ENCODE results near the gene CLCNKA.
"Not testable (repeated sequence)": the region's sequence is repeated elsewhere in the genome, so short reads cannot be mapped to it uniquely, and the experiment has no call there.

Gene CLCNKA

GRCh38 chr1:16018749-16019643, 2.8 kb upstream of the CLCNKA start:
- DNase-seq (ENCODE audit: low read depth, low spot score), result no peak
- Histone ChIP-seq H3K27me3 (ENCODE audit: insufficient read depth, insufficient read length) (no peaks in the 10 kb centered on the region), H3K9me3 (ENCODE audit: insufficient read depth, low read length) (no peaks in the 10 kb centered on the region), H3K4me3 (ENCODE audit: insufficient read length, low read depth) (no peak overlapping the region), H3K9ac (ENCODE audit: insufficient read length, low read depth) (peak overlapping the region; percentile 50), H3K36me3 (ENCODE audit: insufficient read depth, insufficient read length, low read length) (no peaks in the 10 kb centered on the region), H3K4me1 (ENCODE audit: insufficient read depth, insufficient read length) (peaks cover 25% of the 10 kb centered on the region)
- TF ChIP-seq SUZ12 (IDR thresholded peaks at IDR 0.05; ENCODE audit: extremely low read depth, insufficient read depth, insufficient read length), result no peak
- TF ChIP-seq ZNF274 (IDR thresholded peaks at IDR 0.05; ENCODE audit: low read depth, low read length), result no peak
- TF ChIP-seq YY1 (IDR thresholded peaks at IDR 0.05; ENCODE audit: insufficient read depth, insufficient read length), result no peak

GRCh38 chr1:16019644-16020277, 2.1 kb upstream of the CLCNKA start:
- DNase-seq (ENCODE audit: low read depth, low spot score), result no peak
- Histone ChIP-seq H3K36me3 (ENCODE audit: insufficient read depth, insufficient read length, low read length) (no peaks in the 10 kb centered on the region), H3K27me3 (ENCODE audit: insufficient read depth, insufficient read length) (no peaks in the 10 kb centered on the region), H3K4me1 (ENCODE audit: insufficient read depth, insufficient read length) (peaks cover 20% of the 10 kb centered on the region), H3K9ac (ENCODE audit: insufficient read length, low read depth) (no peak overlapping the region), H3K4me3 (ENCODE audit: insufficient read length, low read depth) (no peak overlapping the region), H3K9me3 (ENCODE audit: insufficient read depth, low read length) (no peaks in the 10 kb centered on the region)
- TF ChIP-seq SUZ12 (IDR thresholded peaks at IDR 0.05; ENCODE audit: extremely low read depth, insufficient read depth, insufficient read length), result no peak
- no peak for TF ChIP-seq YY1 (IDR thresholded peaks at IDR 0.05; ENCODE audit: insufficient read depth, insufficient read length)
- no peak for TF ChIP-seq ZNF274 (IDR thresholded peaks at IDR 0.05; ENCODE audit: low read depth, low read length)

GRCh38 chr1:16020325-16020724, 1.5 kb upstream of the CLCNKA start:
- Histone ChIP-seq H3K9ac (ENCODE audit: insufficient read length, low read depth) (no peak overlapping the region), H3K4me1 (ENCODE audit: insufficient read depth, insufficient read length) (peaks cover 17% of the 10 kb centered on the region), H3K36me3 (ENCODE audit: insufficient read depth, insufficient read length, low read length) (no peaks in the 10 kb centered on the region), H3K9me3 (ENCODE audit: insufficient read depth, low read length) (no peaks in the 10 kb centered on the region), H3K27me3 (ENCODE audit: insufficient read depth, insufficient read length) (no peaks in the 10 kb centered on the region), H3K4me3 (ENCODE audit: insufficient read length, low read depth) (no peak overlapping the region)
- DNase-seq (ENCODE audit: low read depth, low spot score), result no peak
- TF ChIP-seq SUZ12 (IDR thresholded peaks at IDR 0.05; ENCODE audit: extremely low read depth, insufficient read depth, insufficient read length), result no peak
- no peak for TF ChIP-seq ZNF274 (IDR thresholded peaks at IDR 0.05; ENCODE audit: low read depth, low read length)
- no peak for TF ChIP-seq YY1 (IDR thresholded peaks at IDR 0.05; ENCODE audit: insufficient read depth, insufficient read length)

GRCh38 chr1:16020878-16021277, 958 bp upstream of the CLCNKA start:
- DNase-seq (ENCODE audit: low read depth, low spot score); H3K36me3 ChIP-seq (ENCODE audit: insufficient read depth, insufficient read length, low read length); H3K9ac ChIP-seq (ENCODE audit: insufficient read length, low read depth); H3K4me3 ChIP-seq (ENCODE audit: insufficient read length, low read depth); H3K9me3 ChIP-seq (ENCODE audit: insufficient read depth, low read length); H3K27me3 ChIP-seq (ENCODE audit: insufficient read depth, insufficient read length): not testable (repeated sequence)
- H3K4me1 ChIP-seq (ENCODE audit: insufficient read depth, insufficient read length), result peaks cover 17% of the 10 kb centered on the region

- Histone ChIP-seq H3K9ac (ENCODE audit: insufficient read length, low read depth) (no peak overlapping the region), H3K4me1 (ENCODE audit: insufficient read depth, insufficient read length) (peaks cover 14% of the 10 kb centered on the region), H3K27me3 (ENCODE audit: insufficient read depth, insufficient read length) (no peaks in the 10 kb centered on the region), H3K4me3 (ENCODE audit: insufficient read length, low read depth) (no peak overlapping the region), H3K36me3 (ENCODE audit: insufficient read depth, insufficient read length, low read length) (no peaks in the 10 kb centered on the region), H3K9me3 (ENCODE audit: insufficient read depth, low read length) (no peaks in the 10 kb centered on the region)
- TF ChIP-seq SUZ12 (IDR thresholded peaks at IDR 0.05; ENCODE audit: extremely low read depth, insufficient read depth, insufficient read length) (no peak), ZNF274 (IDR thresholded peaks at IDR 0.05; ENCODE audit: low read depth, low read length) (no peak), YY1 (IDR thresholded peaks at IDR 0.05; ENCODE audit: insufficient read depth, insufficient read length) (no peak)
- no peak for DNase-seq (ENCODE audit: low read depth, low spot score)
Measured at GRCh38 chr1:16022393-16022792, 557 bp downstream of the CLCNKA start.

GRCh38 chr1:16023050-16023653, 1.3 kb downstream of the CLCNKA start:
- DNase-seq (ENCODE audit: low read depth, low spot score), result no peak
- Histone ChIP-seq H3K27me3 (ENCODE audit: insufficient read depth, insufficient read length) (no peaks in the 10 kb centered on the region), H3K9me3 (ENCODE audit: insufficient read depth, low read length) (no peaks in the 10 kb centered on the region), H3K4me3 (ENCODE audit: insufficient read length, low read depth) (no peak overlapping the region), H3K4me1 (ENCODE audit: insufficient read depth, insufficient read length) (peaks cover 12% of the 10 kb centered on the region), H3K9ac (ENCODE audit: insufficient read length, low read depth) (no peak overlapping the region), H3K36me3 (ENCODE audit: insufficient read depth, insufficient read length, low read length) (no peaks in the 10 kb centered on the region)
- TF ChIP-seq SUZ12 (IDR thresholded peaks at IDR 0.05; ENCODE audit: extremely low read depth, insufficient read depth, insufficient read length), result no peak
- TF ChIP-seq YY1 (IDR thresholded peaks at IDR 0.05; ENCODE audit: insufficient read depth, insufficient read length), result no peak
- TF ChIP-seq ZNF274 (IDR thresholded peaks at IDR 0.05; ENCODE audit: low read depth, low read length), result no peak

GRCh38 chr1:16026302-16026701, 4.5 kb downstream of the CLCNKA start:
- DNase-seq (ENCODE audit: low read depth, low spot score); H3K9me3 ChIP-seq (ENCODE audit: insufficient read depth, low read length); H3K27me3 ChIP-seq (ENCODE audit: insufficient read depth, insufficient read length); H3K9ac ChIP-seq (ENCODE audit: insufficient read length, low read depth); H3K4me3 ChIP-seq (ENCODE audit: insufficient read length, low read depth); H3K4me1 ChIP-seq (ENCODE audit: insufficient read depth, insufficient read length); H3K36me3 ChIP-seq (ENCODE audit: insufficient read depth, insufficient read length, low read length): not testable (repeated sequence)
